ENCODE results near the gene RALGPS1.

DNA sequence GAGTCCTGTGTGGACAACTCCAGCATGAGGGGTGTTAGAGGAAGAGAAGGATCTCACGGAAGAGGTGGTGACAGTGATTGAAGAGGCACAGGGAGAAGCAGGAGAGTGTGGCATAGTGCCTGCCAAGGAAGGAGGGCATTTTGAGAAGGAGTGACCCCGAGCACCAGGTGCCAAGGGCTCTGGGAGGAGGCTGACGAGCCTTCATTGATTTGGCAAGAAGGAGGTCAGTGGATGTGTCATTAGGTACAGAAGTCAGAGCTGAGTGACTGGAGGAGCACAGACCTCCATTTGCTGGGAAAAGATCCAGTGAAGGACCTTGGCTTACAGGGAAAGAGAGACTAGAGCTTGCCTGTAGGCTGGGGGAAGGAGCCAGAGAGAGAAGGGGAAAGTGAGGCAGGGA, 278.2 kb downstream of the RALGPS1 start:
- TF ChIP-seq, protein P1, sequence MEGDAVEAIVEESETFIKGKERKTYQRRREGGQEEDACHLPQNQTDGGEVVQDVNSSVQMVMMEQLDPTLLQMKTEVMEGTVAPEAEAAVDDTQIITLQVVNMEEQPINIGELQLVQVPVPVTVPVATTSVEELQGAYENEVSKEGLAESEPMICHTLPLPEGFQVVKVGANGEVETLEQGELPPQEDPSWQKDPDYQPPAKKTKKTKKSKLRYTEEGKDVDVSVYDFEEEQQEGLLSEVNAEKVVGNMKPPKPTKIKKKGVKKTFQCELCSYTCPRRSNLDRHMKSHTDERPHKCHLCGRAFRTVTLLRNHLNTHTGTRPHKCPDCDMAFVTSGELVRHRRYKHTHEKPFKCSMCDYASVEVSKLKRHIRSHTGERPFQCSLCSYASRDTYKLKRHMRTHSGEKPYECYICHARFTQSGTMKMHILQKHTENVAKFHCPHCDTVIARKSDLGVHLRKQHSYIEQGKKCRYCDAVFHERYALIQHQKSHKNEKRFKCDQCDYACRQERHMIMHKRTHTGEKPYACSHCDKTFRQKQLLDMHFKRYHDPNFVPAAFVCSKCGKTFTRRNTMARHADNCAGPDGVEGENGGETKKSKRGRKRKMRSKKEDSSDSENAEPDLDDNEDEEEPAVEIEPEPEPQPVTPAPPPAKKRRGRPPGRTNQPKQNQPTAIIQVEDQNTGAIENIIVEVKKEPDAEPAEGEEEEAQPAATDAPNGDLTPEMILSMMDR (IDR thresholded peaks at IDR 0.05) = no peak
- no peak for TF ChIP-seq EZH2 (IDR thresholded peaks at IDR 0.05)
- no peak for TF ChIP-seq EZH2phosphoT487 (IDR thresholded peaks at IDR 0.05)
